ENCODE data around the gene RFK. TPM values are rescaled to one million over a fixed set of nuclear protein-coding genes. Genes with fewer than 3 reads are reported as not detected.
A peak's percentile ranks its signal among the peaks of the same experiment; 100 is the strongest.

The RFK gene
- total RNA-seq, 1 experiment from 2014 or later: 12.0 TPM

GRCh38 chr9:76355886-76356285, 38.3 kb downstream of the RFK start:
- Histone ChIP-seq H2AK5ac (ENCODE audit: insufficient read length, low read length) (no peak overlapping the region), H3K23ac (ENCODE audit: insufficient read length, low read depth, low read length) (no peak overlapping the region), H3K79me1 (ENCODE audit: insufficient read depth, low read depth, low read length, poor library complexity, severe bottlenecking) (no peaks in the 10 kb centered on the region), H4K8ac (replicated peaks; ENCODE audit: insufficient read length, low read depth, low read length) (no peak overlapping the region), H2AFZ (ENCODE audit: low read length) (no peak overlapping the region), H2BK5ac (ENCODE audit: insufficient read length, low read length) (no peak overlapping the region), H3K56ac (ENCODE audit: insufficient read length, low read depth, low read length) (no peak overlapping the region), H3K4me2 (ENCODE audit: insufficient read depth, insufficient read length, low read length) (no peak overlapping the region), H3T11ph (ENCODE audit: low read length) (no peak overlapping the region), H3K18ac (ENCODE audit: insufficient read length, low read depth, low read length) (no peak overlapping the region), H4K20me1 (ENCODE audit: control insufficient read depth, insufficient read depth, insufficient read length) (no peaks in the 10 kb centered on the region), H2BK120ac (ENCODE audit: low read depth, low read length, poor library complexity, severe bottlenecking) (no peak overlapping the region), H2BK15ac (ENCODE audit: low read depth, low read length) (no peak overlapping the region), H3K9ac (ENCODE audit: extremely low read depth, insufficient read length, low read length) (no peak overlapping the region), H3K79me2 (ENCODE audit: insufficient read depth, low read length) (no peaks in the 10 kb centered on the region), H3K27ac (ENCODE audit: insufficient read length, low read depth, low read length) (no peak overlapping the region), H2BK20ac (ENCODE audit: low read depth, low read length, poor library complexity, severe bottlenecking) (no peak overlapping the region), H3K9me3 (ENCODE audit: control insufficient read depth, low read depth, low read length) (no peaks in the 10 kb centered on the region), H3K14ac (ENCODE audit: insufficient read depth, low read length) (no peak overlapping the region), H3K23me2 (ENCODE audit: insufficient read length, low read depth, low read length, poor library complexity, severe bottlenecking) (no peaks in the 10 kb centered on the region), H2BK12ac (ENCODE audit: insufficient read length, low read depth, low read length) (no peak overlapping the region), H3K4me1 (ENCODE audit: insufficient read depth, low read length) (no peaks in the 10 kb centered on the region), H3K27me3 (ENCODE audit: insufficient read depth, low read length) (no peaks in the 10 kb centered on the region), H4K5ac (ENCODE audit: insufficient read length, low read depth, low read length) (no peak overlapping the region), H4K91ac (ENCODE audit: insufficient read length, low read depth, low read length) (no peak overlapping the region), H3K4ac (ENCODE audit: low read depth, low read length) (no peak overlapping the region)
- Mint-ChIP-seq H3K9me3 (no peaks in the 10 kb centered on the region), H3K27me3 (ENCODE audit: low read depth) (no peaks in the 10 kb centered on the region), H3K27ac (peak overlapping the region in 1 of 3 experiments; percentile 21; a peak in 1 of 7 replicates), H3K4me1 (0 out of 4 replicates have a peak, but pooled peaks cover 0 to 2% of the 10 kb centered on the region in 2 experiments), H3K4me3 (no peak overlapping the region), H3K36me3 (ENCODE audit: insufficient read depth in 1 of 3, low read depth in 3 of 3) (no peaks in the 10 kb centered on the region)
- DNase-seq: no peak
- no CpG with 5 or more reads among the region's 6 CpGs for WGBS (ENCODE audit: extremely low coverage, insufficient read length, low lambda C conversion rate)
- no peak for TF ChIP-seq CTCF (conservative IDR thresholded peaks at IDR 0.05)
